SH-SY5Y (cell line): ENCODE results near the gene FHDC1.

Experiments used
- GATA2 ChIP-seq: IDR thresholded peaks from 2 replicates; pipeline ENCODE4 v1.6.1; 2011; ENCODE audit warnings: mild to moderate bottlenecking, low read depth, low read length
- GATA3 ChIP-seq: IDR thresholded peaks from 2 replicates; pipeline ENCODE4 v1.6.1; 2011; ENCODE audit warnings: low read depth, mild to moderate bottlenecking, low read length, moderate library complexity

- TF ChIP-seq GATA2 (no peak), GATA3 (no peak)
Measured at GRCh38 chr4:152989554-152989970, 53.4 kb downstream of the FHDC1 start.
